OCI-LY1 (cell line): ENCODE data around the gene ELMOD2.

Experiments
- H2AFZ ChIP-seq: fragments of 200-600 bp; sonication (generic), shearing (Covaris generic); 2 replicates; pipeline ENCODE4 v1.6.0; 2014; ENCODE audit warnings: antibody characterized with exemption, mild to moderate bottlenecking, low read length
- H3F3A ChIP-seq: fragments of 200-600 bp; sonication (generic), shearing (Covaris generic); 2 replicates; pipeline ENCODE4 v1.6.0; 2014; ENCODE audit warnings: mild to moderate bottlenecking, antibody characterized with exemption, low read length, moderate library complexity; ENCODE audit not compliant: insufficient read depth
- H3K27ac ChIP-seq: fragments of 200-600 bp; sonication (generic); 2 replicates; pipeline ENCODE4 v1.5.1; 2014; ENCODE audit warnings: low read length, mixed run types, mild to moderate bottlenecking, low read depth; ENCODE audit not compliant: poor library complexity, severe bottlenecking
- H3K27me3 ChIP-seq: fragments of 200-600 bp; sonication (generic); 2 replicates; pipeline ENCODE4 v1.6.0; 2014; ENCODE audit warnings: antibody characterized with exemption, mild to moderate bottlenecking, low read length, moderate library complexity; ENCODE audit not compliant: insufficient read depth
- H3K36me3 ChIP-seq: fragments of 200-600 bp; sonication (generic); 2 replicates; pipeline ENCODE4 v1.6.1; 2014; ENCODE audit warnings: mild to moderate bottlenecking, antibody characterized with exemption, low read length, moderate library complexity, mixed read lengths; ENCODE audit not compliant: insufficient read depth
- H3K4me1 ChIP-seq: fragments of 200-600 bp; sonication (generic); 2 replicates; pipeline ENCODE4 v1.5.1; 2014; ENCODE audit warnings: mild to moderate bottlenecking, low read length, moderate library complexity; ENCODE audit not compliant: insufficient read depth, severe bottlenecking
- H3K4me2 ChIP-seq: fragments of 200-600 bp; sonication (generic), shearing (Covaris generic); 2 replicates; pipeline ENCODE4 v1.6.1; 2014; ENCODE audit warnings: low read length
- H3K4me3 ChIP-seq: fragments of 200-600 bp; sonication (generic); 2 replicates; pipeline ENCODE4 v1.5.1; 2014; ENCODE audit warnings: low read length, low read depth, mild to moderate bottlenecking, mixed read lengths; ENCODE audit not compliant: poor library complexity, severe bottlenecking
- H3K79me2 ChIP-seq: fragments of 200-600 bp; shearing (Covaris generic); 2 replicates; pipeline ENCODE4 v1.6.1; 2016; ENCODE audit warnings: mixed run types, low read length, mixed read lengths; ENCODE audit not compliant: insufficient read depth
- H3K9ac ChIP-seq: fragments of 200-600 bp; sonication (generic), shearing (Covaris generic); 2 replicates; pipeline ENCODE4 v1.6.1; 2014; ENCODE audit warnings: mild to moderate bottlenecking, low read length, mixed read lengths
- H3K9me2 ChIP-seq: fragments of 200-600 bp; sonication (generic), shearing (Covaris generic); 2 replicates; pipeline ENCODE4 v1.6.1; 2014; ENCODE audit warnings: low read depth, mild to moderate bottlenecking, low read length, mixed read lengths
- H3K9me3 ChIP-seq: fragments of 200-600 bp; shearing (Covaris generic); 2 replicates; pipeline ENCODE4 v1.6.1; 2014; ENCODE audit warnings: low read length, mixed read lengths
- H4K20me1 ChIP-seq: fragments of 200-600 bp; sonication (generic), shearing (Covaris generic); 2 replicates; pipeline ENCODE4 v1.6.0; 2016; ENCODE audit warnings: mild to moderate bottlenecking, low read length; ENCODE audit not compliant: insufficient read depth
- CTCF ChIP-seq: fragments of 200-600 bp; sonication (generic), shearing (Covaris generic); IDR thresholded peaks from 2 replicates; pipeline ENCODE4 v1.5.1; 2017; ENCODE audit warnings: mild to moderate bottlenecking, antibody characterized with exemption, low read length, moderate library complexity, mixed read lengths
- EZH2 ChIP-seq: fragments of 200-600 bp; sonication (generic), shearing (Covaris generic); IDR thresholded peaks from 2 replicates; pipeline ENCODE4 v1.8.0; 2017; ENCODE audit warnings: borderline replicate concordance, mixed run types, mild to moderate bottlenecking, antibody characterized with exemption, low read length, moderate library complexity, mixed read lengths

ELMOD2 gene

GRCh38 chr4:140497405-140497746 lies 26.6 kb upstream of the ELMOD2 start:
- Histone ChIP-seq H3K79me2 (no peaks in the 10 kb centered on the region), H3K9me2 (no peaks in the 10 kb centered on the region), H3K4me2 (no peak overlapping the region), H2AFZ (no peak overlapping the region), H3K4me1 (no peaks in the 10 kb centered on the region), H3K4me3 (no peak overlapping the region), H3K27me3 (no peaks in the 10 kb centered on the region), H3K27ac (no peak overlapping the region), H3F3A (no peaks in the 10 kb centered on the region), H3K9me3 (no peaks in the 10 kb centered on the region), H3K36me3 (no peaks in the 10 kb centered on the region), H4K20me1 (no peaks in the 10 kb centered on the region), H3K9ac (no peak overlapping the region)
- TF ChIP-seq EZH2 (no peak), CTCF (no peak)

GRCh38 chr4:140497747-140498636 lies 26.0 kb upstream of the ELMOD2 start, which contains the start of gene MGAT4D:
MGAT4D (minus strand) TSS chr4:140498293; CDS start chr4:140498222, 71 bp downstream.
- Histone ChIP-seq H3K36me3 (no peaks in the 10 kb centered on the region), H4K20me1 (no peaks in the 10 kb centered on the region), H3K9me2 (no peaks in the 10 kb centered on the region), H3K27me3 (no peaks in the 10 kb centered on the region), H3K4me3 (no peak within 1 kb of the TSS), H3K9ac (no peak within 1 kb of the TSS), H2AFZ (no peak within 1 kb of the TSS), H3F3A (no peaks in the 10 kb centered on the region), H3K4me1 (no peaks in the 10 kb centered on the region), H3K79me2 (no peaks in the 10 kb centered on the region), H3K27ac (no peak within 1 kb of the TSS), H3K4me2 (no peak within 1 kb of the TSS), H3K9me3 (no peaks in the 10 kb centered on the region)
- TF ChIP-seq CTCF, result no peak
- no peak for TF ChIP-seq EZH2

GRCh38 chr4:140499391-140499790 lies 24.6 kb upstream of the ELMOD2 start:
- H3K9ac ChIP-seq, result no peak overlapping the region
- H3K4me3 ChIP-seq, result no peak overlapping the region
- H3K9me2 ChIP-seq, result no peaks in the 10 kb centered on the region
- H3K79me2 ChIP-seq, result no peaks in the 10 kb centered on the region
- H3K36me3 ChIP-seq, result no peaks in the 10 kb centered on the region
- H2AFZ ChIP-seq, result no peak overlapping the region
- no peaks in the 10 kb centered on the region for H3K9me3 ChIP-seq
- TF ChIP-seq EZH2 (no peak), CTCF (no peak)
- H3K4me2 ChIP-seq, result no peak overlapping the region
- H4K20me1 ChIP-seq, result no peaks in the 10 kb centered on the region
- no peak overlapping the region for H3K27ac ChIP-seq
- no peaks in the 10 kb centered on the region for H3F3A ChIP-seq
- H3K4me1 ChIP-seq, result no peaks in the 10 kb centered on the region
- no peaks in the 10 kb centered on the region for H3K27me3 ChIP-seq
